HG03103 (cell line): Measurements from ENCODE around the gene EYS.
"Not testable (repeated sequence)": the region's sequence is repeated elsewhere in the genome, so short reads cannot be mapped to it uniquely, and the experiment has no call there.

Source experiments
- ATAC-seq: cut with Tn5 transposase; IDR thresholded peaks from one replicate; pipeline ENCODE4 v1.9.1; 2021; ENCODE audit warnings: low read depth; ENCODE audit not compliant: unreplicated experiment

Gene EYS

GRCh38 chr6:64289931-64290330 lies 1417.1 kb downstream of the EYS start:
- no peak for ATAC-seq

GRCh38 chr6:64288351-64288750 lies 1418.7 kb downstream of the EYS start:
- ATAC-seq = no peak

GRCh38 chr6:64281167-64281566 lies 1425.9 kb downstream of the EYS start:
- ATAC-seq = no peak

GRCh38 chr6:64280569-64280968 lies 1426.5 kb downstream of the EYS start:
- ATAC-seq = no peak

- no peak for ATAC-seq
These were observed 1436.9 kb downstream of the EYS start for GRCh38 chr6:64270083-64270482.

- peak; percentile 77 for ATAC-seq
These were observed 1440.6 kb downstream of the EYS start for GRCh38 chr6:64266351-64266821.

GRCh38 chr6:64263778-64264177 lies 1443.2 kb downstream of the EYS start:
- ATAC-seq = no peak

GRCh38 chr6:64259372-64259771 lies 1447.7 kb downstream of the EYS start:
- ATAC-seq = no peak

- no peak for ATAC-seq
These were observed 1448.3 kb downstream of the EYS start for GRCh38 chr6:64258752-64259151.

GRCh38 chr6:64258302-64258701 lies 1448.7 kb downstream of the EYS start:
- no peak for ATAC-seq

- ATAC-seq = no peak
These were observed 1449.4 kb downstream of the EYS start for GRCh38 chr6:64257586-64257985.

- ATAC-seq = no peak
These were observed 1450.5 kb downstream of the EYS start for GRCh38 chr6:64256483-64256882.

GRCh38 chr6:64255000-64255399 lies 1452.0 kb downstream of the EYS start:
- ATAC-seq = no peak

- ATAC-seq = no peak
These were observed 1452.5 kb downstream of the EYS start for GRCh38 chr6:64254558-64254957.

GRCh38 chr6:64252256-64252655 lies 1454.8 kb downstream of the EYS start:
- no peak for ATAC-seq

- no peak for ATAC-seq
These were observed 1456.9 kb downstream of the EYS start for GRCh38 chr6:64250126-64250525.

- no peak for ATAC-seq
These were observed 1457.9 kb downstream of the EYS start for GRCh38 chr6:64249115-64249514.

GRCh38 chr6:64243618-64244017 lies 1463.4 kb downstream of the EYS start:
- no peak for ATAC-seq

- ATAC-seq = not testable (repeated sequence)
These were observed 1468.1 kb downstream of the EYS start for GRCh38 chr6:64238908-64239307.

GRCh38 chr6:64238071-64238470 lies 1469.0 kb downstream of the EYS start:
- ATAC-seq = no peak

- ATAC-seq = no peak
These were observed 1473.3 kb downstream of the EYS start for GRCh38 chr6:64233746-64234145.

GRCh38 chr6:64231928-64232327 lies 1475.1 kb downstream of the EYS start:
- no peak for ATAC-seq

- ATAC-seq = no peak
These were observed 1476.5 kb downstream of the EYS start for GRCh38 chr6:64230530-64230929.
